K562 (cell line): ENCODE measurements around the gene HSPB8. TPM values are rescaled to one million over a fixed set of nuclear protein-coding genes. Genes with fewer than 3 reads are reported as not detected.

Experiments used
- CREB3L1 ChIP-seq: fragments of 450-650 bp; IDR thresholded peaks from 2 replicates; pipeline ENCODE4 v1.6.1; 2014; ENCODE audit warnings: low read depth, mild to moderate bottlenecking, moderate library complexity, borderline replicate concordance
- TCF15 ChIP-seq: fragments of 250-450 bp; sonication (Bioruptor Pico); IDR thresholded peaks from 2 replicates; pipeline ENCODE4 v1.8.0; 2022; ENCODE audit warnings: moderate library complexity, mild to moderate bottlenecking, inconsistent platforms
- TGIF2 ChIP-seq: sonication (generic); formaldehyde crosslinking; IDR thresholded peaks from 2 replicates; pipeline ENCODE4 v1.8.1; 2022; ENCODE audit warnings: mild to moderate bottlenecking, missing genetic modification reagents, moderate library complexity
- ZNF232 ChIP-seq: sonication (generic); formaldehyde crosslinking; IDR thresholded peaks from 2 replicates; pipeline ENCODE4 v1.8.0; 2022; ENCODE audit warnings: mild to moderate bottlenecking, missing genetic modification reagents
- ZNF280A ChIP-seq: fragments of 450-650 bp; IDR thresholded peaks from 2 replicates; pipeline ENCODE4 v1.6.1; 2018; ENCODE audit warnings: mild to moderate bottlenecking, low read depth; ENCODE audit not compliant: partially characterized antibody
- ZNF395 ChIP-seq: fragments of 200-800 bp; sonication (Bioruptor generic); IDR thresholded peaks from 2 replicates; pipeline ENCODE4 v1.6.1; 2017; ENCODE audit warnings: missing genetic modification characterization, missing compliant biosample characterization
- polyA plus RNA-seq, 8 experiments: library from polyadenylated mRNA; depleted of rRNA in 4 of 8; stranded (reverse) in 5 of 8; unstranded in 3 of 8; fragments of >200 nt; fragmentation: Nextera tagmentation in 2 of 8; fragmentation: Illumina TruSeq in 1 of 8; extraction: Ambion mirVana in 2 of 8; extraction: Trizol in 1 of 8; gene quantifications; 2 replicates each; pipeline versions ENCODE4 v1.2.1 to v1.2.3, GENCODE V29; 2011 to 2014; ENCODE audit warnings: inconsistent platforms in 1 of 8, missing spikeins in 1 of 8
- total RNA-seq, 7 experiments: library from RNA; depleted of rRNA in 6 of 7; stranded (reverse); fragments of >200 nt in 6 of 7; fragmentation: Illumina TruSeq in 2 of 7; extraction: Trizol in 2 of 7; gene quantifications; 2 replicates each; pipeline versions ENCODE4 v1.2.1 to v1.2.3, GENCODE V29; 2011 to 2021; ENCODE audit warnings: low replicate concordance in 1 of 7

HSPB8 gene
- total and polyA plus RNA-seq, 9 of the 15 experiments (the other 6 are each of a cell fraction or from before 2014, with no cell fraction given), result 0.13 TPM; not detected in 8

- TF ChIP-seq ZNF280A, result no peak
- TF ChIP-seq ZNF395 (CRISPR knock-in tag), result no peak
- no peak for TF ChIP-seq TGIF2 (CRISPR knock-in tag)
- TF ChIP-seq TCF15 (CRISPR knock-in tag), result no peak
- TF ChIP-seq ZNF232 (CRISPR knock-in tag), result no peak
- no peak for TF ChIP-seq CREB3L1
- TF ChIP-seq, all 486 proteins: peak for 1
Observed at GRCh38 chr12:119208626-119209061, 29.9 kb downstream of the HSPB8 start (continued).
